Erythroblast (primary cell): ENCODE results near the gene PUM1.

Source experiments
- GATA1 ChIP-seq: IDR thresholded peaks from 2 replicates; pipeline ENCODE4 v1.6.1; 2011; ENCODE audit warnings: low read depth, mild to moderate bottlenecking, control low read depth, low read length, moderate library complexity
- POLR2A ChIP-seq: IDR thresholded peaks from 2 replicates; pipeline ENCODE4 v1.6.1; 2011; ENCODE audit warnings: mild to moderate bottlenecking, low read length

- TF ChIP-seq POLR2A (no peak), GATA1 (no peak)
Observed at GRCh38 chr1:31042656-31043055, 22.9 kb downstream of the PUM1 start.
